CD4-positive, alpha-beta T cell treated with Interleukin-2 at 100 ng/mL for 4 hours (primary cell): ENCODE data around the gene GPM6B.
"Not testable (repeated sequence)": the region's sequence is repeated elsewhere in the genome, so short reads cannot be mapped to it uniquely, and the experiment has no call there.

Source experiments
- DNase-seq: peaks from one replicate; pipeline ENCODE4 v3.0.0-alpha.2; 2020; ENCODE audit warnings: low spot score

Gene GPM6B

GRCh38 chrX:13726583-13726982, 90.3 kb downstream of the GPM6B start:
- DNase-seq = not testable (repeated sequence)

- DNase-seq = peak; percentile 63
Measured at GRCh38 chrX:13724878-13725277, 92.0 kb downstream of the GPM6B start.

- no peak for DNase-seq
Measured at GRCh38 chrX:13721819-13722519, 94.9 kb downstream of the GPM6B start.

- no peak for DNase-seq
Measured at GRCh38 chrX:13721371-13721770, 95.5 kb downstream of the GPM6B start.
